Common myeloid progenitor, CD34-positive (primary cell): ENCODE results near the gene ELF2.

Source experiments
- CTCF ChIA-PET: fragments of 350-600 bp; sonication (Branson Sonifier 250); formaldehyde crosslinking; loops from one replicate; lab custom pipeline; 2021; ENCODE audit warnings: antibody characterized with exemption; lab: Charles Lee
- POLR2A ChIA-PET: fragments of 350-600 bp; sonication (Branson Sonifier 250); formaldehyde crosslinking; loops from one replicate; lab custom pipeline; 2021; ENCODE audit warnings: antibody characterized with exemption; lab: Charles Lee
- DNase-seq, 3 donors: peaks; one replicate each; pipeline versions ENCODE4 v3.0.0 to v3.0.0-alpha.2; 2013
- H3K27ac ChIP-seq, 2 experiments: 1 replicate in 1 of 2; 2 replicates in 1 of 2; pipeline ENCODE4 v1.7.0; 2013; ENCODE audit warnings: inconsistent platforms in 2 of 2, low read length in 2 of 2, mild to moderate bottlenecking in 2 of 2, low read depth in 1 of 2, moderate library complexity in 1 of 2; ENCODE audit not compliant: severe bottlenecking in 2 of 2, insufficient read depth in 1 of 2, poor library complexity in 1 of 2
- H3K27me3 ChIP-seq, 5 experiments: replicated peaks in 2 of 5; 1 replicate in 3 of 5; 2 replicates in 2 of 5; pipeline versions ENCODE4 v1.6.1 to v1.7.0; 2013; ENCODE audit warnings: low read length in 4 of 5, mild to moderate bottlenecking in 2 of 5, moderate library complexity in 2 of 5, inconsistent platforms in 1 of 5; ENCODE audit not compliant: insufficient read depth in 5 of 5, control insufficient read depth in 4 of 5
- H3K36me3 ChIP-seq, 4 experiments: 1 replicate in 2 of 4; 2 replicates in 2 of 4; pipeline versions ENCODE4 v1.6.1 to v1.7.0; 2013; ENCODE audit warnings: low read length in 3 of 4, control low read depth in 1 of 4, mild to moderate bottlenecking in 1 of 4; ENCODE audit not compliant: control insufficient read depth in 4 of 4, insufficient read depth in 4 of 4
- H3K4me1 ChIP-seq, 4 experiments: 1 replicate in 3 of 4; 2 replicates in 1 of 4; pipeline versions ENCODE4 v1.6.1 to v1.7.1; 2013; ENCODE audit warnings: low read length in 3 of 4, mild to moderate bottlenecking in 3 of 4, control low read depth in 1 of 4, inconsistent platforms in 1 of 4, moderate library complexity in 1 of 4; ENCODE audit not compliant: control insufficient read depth in 4 of 4, insufficient read depth in 4 of 4; ENCODE audit errors: control extremely low read depth in 1 of 4
- H3K4me3 ChIP-seq, 7 experiments: 1 replicate in 4 of 7; 2 replicates in 3 of 7; pipeline versions ENCODE4 v1.5.1 to v1.7.0; 2013; ENCODE audit warnings: mild to moderate bottlenecking in 7 of 7, low read length in 6 of 7, moderate library complexity in 6 of 7, inconsistent platforms in 2 of 7, low read depth in 2 of 7, control low read depth in 1 of 7; ENCODE audit not compliant: insufficient read depth in 4 of 7, control insufficient read depth in 1 of 7; ENCODE audit errors: extremely low read depth in 1 of 7
- H3K9me3 ChIP-seq, 5 experiments: 1 replicate in 4 of 5; 2 replicates in 1 of 5; pipeline versions ENCODE4 v1.6.1 to v1.7.1; 2013; ENCODE audit warnings: low read length in 4 of 5, mild to moderate bottlenecking in 2 of 5, inconsistent platforms in 1 of 5, low read depth in 1 of 5, moderate library complexity in 1 of 5; ENCODE audit not compliant: control insufficient read depth in 4 of 5, insufficient read depth in 2 of 5; ENCODE audit errors: control extremely low read depth in 1 of 5
- WGBS: methylation state at CpG from one replicate; pipeline ENCODE4 v1.1.5; 2013; ENCODE audit not compliant: insufficient coverage; 5-methylcytosine and 5-hydroxymethylcytosine counted together

Gene ELF2

DNA sequence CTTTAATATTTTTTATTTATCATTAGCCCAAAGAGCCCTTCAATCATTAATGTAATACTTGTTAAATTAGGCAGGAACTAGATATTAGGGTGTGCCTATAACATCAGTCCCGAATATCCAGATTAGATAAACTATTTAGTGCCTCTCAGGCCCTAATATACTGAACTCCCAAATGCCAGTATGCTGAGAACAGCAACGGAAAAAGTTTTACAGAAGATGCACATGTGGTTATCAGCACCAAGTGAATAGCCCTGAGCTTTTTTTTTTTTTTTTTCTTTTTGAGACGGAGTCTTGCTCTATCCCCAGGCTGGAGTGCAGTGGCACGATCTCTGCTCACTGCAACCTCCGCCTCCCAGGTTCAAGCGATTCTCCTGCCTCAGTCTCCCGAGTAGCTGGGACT, 13.0 kb upstream of the ELF2 start:
- CTCF ChIA-PET = interaction anchor here (0.8 to 2.1 kb wide), 9 partner anchors 10 to 159 kb away, joined by 3 to 6 read pairs (median 4); no protein-coding TSS in a partner anchor
- POLR2A ChIA-PET = interaction anchor here (1.4 kb wide), 1 partner anchor 12 kb away, joined by 3 read pairs; no protein-coding TSS in a partner anchor
- Histone ChIP-seq H3K27ac (no peak overlapping the region), H3K4me3 (no peak overlapping the region), H3K36me3 (no peaks in the 10 kb centered on the region), H3K27me3 (no peaks in the 10 kb centered on the region), H3K4me1 (peaks cover 0 to 16% (median 9%) of the 10 kb centered on the region in 4 experiments), H3K9me3 (no peaks in the 10 kb centered on the region)
- 97% methylated on average over 4 of the region's 7 CpGs for WGBS
- no peak for DNase-seq

DNA sequence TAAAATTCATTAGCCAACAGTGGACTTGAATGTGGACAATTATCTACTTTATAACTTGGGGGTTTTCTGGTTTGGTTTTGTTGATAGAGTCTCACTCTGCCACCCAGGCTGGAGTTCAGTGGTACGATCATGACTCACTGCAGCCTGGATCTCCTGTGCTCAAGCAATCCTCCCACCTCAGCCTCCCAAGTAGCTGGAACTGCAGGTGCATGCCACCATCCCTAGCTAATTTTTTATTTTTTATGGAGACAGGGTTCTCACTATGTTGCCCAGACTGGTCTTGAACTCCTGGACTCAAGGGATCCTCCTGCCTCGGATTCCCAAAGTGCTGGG, 12.4 kb upstream of the ELF2 start:
- WGBS = 80% methylated on average over 1 of the region's 2 CpGs
- POLR2A ChIA-PET = interaction anchor here (1.4 kb wide), 1 partner anchor 12 kb away, joined by 3 read pairs; no protein-coding TSS in a partner anchor
- CTCF ChIA-PET = interaction anchor here (0.6 to 2.1 kb wide), 12 partner anchors 9 to 159 kb away, joined by 3 to 7 read pairs (median 4); no protein-coding TSS in a partner anchor
- peak overlapping the region in 1 of 2 experiments; percentile 73 for H3K27ac ChIP-seq
- H3K36me3 ChIP-seq = no peaks in the 10 kb centered on the region
- no peak overlapping the region for H3K4me3 ChIP-seq
- H3K27me3 ChIP-seq = no peaks in the 10 kb centered on the region
- H3K4me1 ChIP-seq = peaks cover 0 to 16% (median 9%) of the 10 kb centered on the region in 4 experiments
- no peaks in the 10 kb centered on the region for H3K9me3 ChIP-seq
- DNase-seq = no peak

DNA sequence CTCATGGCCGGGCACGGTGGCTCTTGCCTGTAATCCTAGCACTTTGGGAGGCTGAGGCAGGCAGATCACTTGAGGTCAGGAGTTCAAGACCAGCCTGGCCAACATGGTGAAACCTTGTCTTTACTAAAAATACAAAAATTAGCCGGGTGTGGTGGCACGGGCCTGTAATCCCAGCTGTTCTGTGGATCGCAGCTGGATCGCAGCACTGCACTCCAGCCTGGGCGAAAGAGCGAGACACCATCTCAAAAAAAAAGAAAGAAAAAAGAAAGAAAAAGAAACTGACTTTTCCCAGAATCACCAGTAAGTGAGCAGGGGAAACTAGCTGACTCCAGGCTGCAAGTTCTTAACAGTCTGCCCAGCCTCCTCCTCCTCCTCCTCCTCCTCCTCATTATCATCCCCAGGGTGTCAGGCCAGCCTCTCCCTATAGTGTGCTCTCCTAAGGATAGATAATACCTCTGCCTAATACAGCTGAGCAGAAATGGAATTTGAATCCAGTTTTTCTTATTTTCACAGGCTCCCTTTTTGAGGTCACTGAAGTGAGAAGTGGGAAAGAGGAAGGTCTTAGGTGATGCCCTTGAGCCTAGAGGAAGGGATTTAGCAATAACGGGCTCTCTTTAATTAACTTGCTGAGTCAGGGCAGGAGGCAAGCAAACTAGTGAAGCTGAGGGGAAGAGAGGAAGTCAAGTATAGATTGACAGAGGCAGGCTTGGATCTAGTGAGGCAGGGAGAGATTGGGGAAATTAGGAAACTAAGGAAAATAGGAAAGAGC, 11.8 kb upstream of the ELF2 start:
- WGBS = 85% methylated on average over 8 of the region's 9 CpGs
- DNase-seq = peak; percentile 64 to 85 (median 71)

DNA sequence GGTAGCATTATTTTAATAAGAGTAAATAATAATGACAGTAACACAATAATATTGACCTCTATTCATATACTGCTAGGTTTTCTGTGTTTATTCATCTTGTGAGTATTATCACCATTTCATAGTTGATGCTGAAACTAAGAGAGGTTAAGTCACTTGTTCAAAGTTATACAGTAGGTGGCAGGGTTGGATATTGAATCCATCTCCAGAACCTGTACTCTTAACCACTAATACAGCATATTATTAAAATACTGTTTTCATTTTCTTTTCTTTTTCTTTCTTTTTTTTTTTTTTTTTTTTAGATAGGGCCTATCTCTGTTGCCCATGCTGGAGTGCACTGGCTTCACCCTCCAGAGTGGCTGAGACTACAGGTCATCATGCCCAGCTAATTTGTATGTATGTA, 7.1 kb upstream of the ELF2 start:
- H3K27me3 ChIP-seq = no peaks in the 10 kb centered on the region
- no peak overlapping the region for H3K4me3 ChIP-seq
- H3K9me3 ChIP-seq = no peaks in the 10 kb centered on the region
- ChIA-PET CTCF (interaction anchor here (1.5 to 3.1 kb wide), 3 partner anchors 9 to 60 kb away, joined by 3 to 17 read pairs (median 4); no protein-coding TSS in a partner anchor), POLR2A (no interaction called here)
- DNase-seq = peak; percentile 54 to 63 (median 63)
- peaks cover 4 to 10% (median 5%) of the 10 kb centered on the region in 4 experiments for H3K4me1 ChIP-seq
- no peaks in the 10 kb centered on the region for H3K36me3 ChIP-seq
- no peak overlapping the region for H3K27ac ChIP-seq

More for the DNA sequence above, 11.8 kb upstream of the ELF2 start:
- no peak overlapping the region for H3K4me3 ChIP-seq
- ChIA-PET POLR2A (interaction anchor here (1.4 kb wide), 1 partner anchor 11 kb away, joined by 3 read pairs; no protein-coding TSS in a partner anchor), CTCF (interaction anchor here (0.6 to 2.1 kb wide), 12 partner anchors 9 to 158 kb away, joined by 3 to 7 read pairs (median 4); no protein-coding TSS in a partner anchor)
- H3K4me1 ChIP-seq = peaks cover 0 to 16% (median 9%) of the 10 kb centered on the region in 4 experiments
- H3K36me3 ChIP-seq = no peaks in the 10 kb centered on the region
- H3K27ac ChIP-seq = peak overlapping the region in 1 of 2 experiments; percentile 73
- no peaks in the 10 kb centered on the region for H3K27me3 ChIP-seq
- H3K9me3 ChIP-seq = no peaks in the 10 kb centered on the region

DNA sequence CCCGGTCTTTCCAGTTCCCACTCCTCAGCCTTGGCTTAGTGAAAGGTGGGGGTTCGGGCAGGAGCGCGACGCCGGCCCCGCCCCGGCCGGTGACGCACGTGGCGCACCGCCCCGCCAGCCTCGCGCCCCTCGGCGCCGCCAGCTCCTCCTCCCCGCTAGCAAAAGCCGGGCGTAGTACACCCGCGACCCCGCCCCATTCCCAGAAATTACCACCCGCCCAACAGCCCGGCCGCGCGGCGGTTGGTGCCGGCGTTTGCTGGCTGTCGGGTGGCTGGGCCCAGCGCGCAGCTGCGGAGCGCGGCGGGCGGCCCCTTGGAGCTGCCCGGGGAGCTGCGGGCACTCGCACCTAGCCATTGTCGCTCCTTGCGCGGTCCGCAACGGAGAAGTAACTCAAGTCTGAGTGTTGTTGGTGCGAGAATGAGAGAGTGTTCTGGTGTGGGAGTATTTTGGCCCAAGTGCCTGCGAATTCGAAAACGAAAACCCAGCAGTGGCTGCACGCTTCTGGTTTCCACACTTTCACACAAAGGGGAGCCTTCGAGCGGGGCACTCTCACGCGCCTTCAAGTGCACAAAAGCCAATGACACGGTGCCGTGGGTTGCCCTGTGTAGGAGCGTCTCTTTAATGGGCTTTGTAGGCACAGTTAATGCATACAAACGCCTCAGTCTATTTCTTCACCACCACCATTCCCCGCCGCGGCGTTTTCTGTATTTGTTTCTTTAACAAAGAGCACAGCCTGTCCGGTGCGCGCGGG, 1.0 kb upstream of the ELF2 start:
- no peaks in the 10 kb centered on the region for H3K9me3 ChIP-seq
- ChIA-PET CTCF (interaction anchor here (0.6 to 2.0 kb wide), 6 partner anchors 11 to 123 kb away, joined by 3 to 12 read pairs (median 4); partner anchors contain the start of gene NAA15), POLR2A (interaction anchor here (0.6 to 2.4 kb wide), 11 partner anchors 10 to 204 kb away, joined by 3 to 15 read pairs (median 3); partner anchors contain the start of gene NAA15)
- H3K4me3 ChIP-seq = peak overlapping the region; percentile 82 to 99 (median 93)
- WGBS = under 1% methylated on average over 33 of the region's 70 CpGs
- peak overlapping the region; percentile 80 to 93 for H3K27ac ChIP-seq
- H3K4me1 ChIP-seq = peaks cover 12 to 26% (median 21%) of the 10 kb centered on the region in 4 experiments
- no peaks in the 10 kb centered on the region for H3K36me3 ChIP-seq
- no peaks in the 10 kb centered on the region for H3K27me3 ChIP-seq
- DNase-seq = peak; percentile 94 to 97 (median 97)

DNA sequence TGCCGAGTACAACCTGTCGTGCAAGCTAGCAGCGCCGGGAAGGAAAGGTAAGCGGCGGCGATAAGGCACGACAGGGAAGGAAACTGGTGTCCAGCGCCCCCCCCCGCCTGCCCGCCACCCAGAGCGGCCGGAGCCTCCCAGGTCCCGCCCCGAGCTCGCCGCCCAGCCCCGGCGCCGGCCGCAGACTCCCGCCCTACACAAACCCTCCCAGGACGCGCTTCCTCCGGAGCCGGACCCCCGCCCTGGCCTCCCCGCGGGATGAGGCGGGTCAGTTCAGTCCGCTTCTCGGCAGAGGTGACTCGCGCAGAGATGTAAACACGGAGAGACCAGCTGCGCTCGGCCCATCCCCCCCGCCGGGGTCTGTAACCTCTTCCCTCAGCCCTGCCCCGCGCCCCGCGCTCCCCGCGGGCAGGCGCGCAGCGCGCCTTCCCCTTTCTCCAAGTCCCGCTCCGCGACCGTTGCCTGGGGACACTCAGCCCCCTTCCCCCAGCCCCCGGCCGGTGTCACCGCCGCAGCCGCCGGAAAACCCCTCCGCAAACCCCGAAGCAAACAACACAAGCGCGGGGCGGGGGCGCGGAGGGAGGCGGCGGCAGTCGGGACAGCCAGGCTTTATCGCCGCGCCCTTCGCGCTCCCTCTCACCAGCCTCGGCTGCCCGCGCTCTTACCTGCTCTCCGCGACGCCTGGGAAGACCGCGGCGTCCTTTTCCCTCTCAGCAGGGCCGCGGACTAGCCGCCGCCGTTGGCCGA, 543 bp downstream of the ELF2 start:
- 0% methylated on average over 50 of the region's 89 CpGs for WGBS
- no peaks in the 10 kb centered on the region for H3K36me3 ChIP-seq
- peak; percentile 81 to 96 (median 96) for DNase-seq
- no peaks in the 10 kb centered on the region for H3K9me3 ChIP-seq
- peaks cover 12 to 30% (median 21%) of the 10 kb centered on the region in 4 experiments for H3K4me1 ChIP-seq
- ChIA-PET CTCF (interaction anchor here (0.5 to 1.7 kb wide), 8 partner anchors 9 to 95 kb away, joined by 3 to 6 read pairs (median 3); no protein-coding TSS in a partner anchor), POLR2A (interaction anchor here (0.7 to 2.4 kb wide), 6 partner anchors 92 to 380 kb away, joined by 3 to 15 read pairs (median 5); partner anchors contain the start of gene NAA15)
- H3K4me3 ChIP-seq = peak overlapping the region; percentile 93 to 99 (median 97)
- peak overlapping the region; percentile 91 to 93 for H3K27ac ChIP-seq
- H3K27me3 ChIP-seq = no peaks in the 10 kb centered on the region
